GM21786 (cell line): ENCODE measurements around the gene MIEF1.
"Not testable (repeated sequence)": the region's sequence is repeated elsewhere in the genome, so short reads cannot be mapped to it uniquely, and the experiment has no call there.

Source experiments
- ATAC-seq: cut with Tn5 transposase; IDR thresholded peaks from one replicate; pipeline ENCODE4 v1.9.1; 2021; ENCODE audit not compliant: unreplicated experiment

The MIEF1 gene

DNA sequence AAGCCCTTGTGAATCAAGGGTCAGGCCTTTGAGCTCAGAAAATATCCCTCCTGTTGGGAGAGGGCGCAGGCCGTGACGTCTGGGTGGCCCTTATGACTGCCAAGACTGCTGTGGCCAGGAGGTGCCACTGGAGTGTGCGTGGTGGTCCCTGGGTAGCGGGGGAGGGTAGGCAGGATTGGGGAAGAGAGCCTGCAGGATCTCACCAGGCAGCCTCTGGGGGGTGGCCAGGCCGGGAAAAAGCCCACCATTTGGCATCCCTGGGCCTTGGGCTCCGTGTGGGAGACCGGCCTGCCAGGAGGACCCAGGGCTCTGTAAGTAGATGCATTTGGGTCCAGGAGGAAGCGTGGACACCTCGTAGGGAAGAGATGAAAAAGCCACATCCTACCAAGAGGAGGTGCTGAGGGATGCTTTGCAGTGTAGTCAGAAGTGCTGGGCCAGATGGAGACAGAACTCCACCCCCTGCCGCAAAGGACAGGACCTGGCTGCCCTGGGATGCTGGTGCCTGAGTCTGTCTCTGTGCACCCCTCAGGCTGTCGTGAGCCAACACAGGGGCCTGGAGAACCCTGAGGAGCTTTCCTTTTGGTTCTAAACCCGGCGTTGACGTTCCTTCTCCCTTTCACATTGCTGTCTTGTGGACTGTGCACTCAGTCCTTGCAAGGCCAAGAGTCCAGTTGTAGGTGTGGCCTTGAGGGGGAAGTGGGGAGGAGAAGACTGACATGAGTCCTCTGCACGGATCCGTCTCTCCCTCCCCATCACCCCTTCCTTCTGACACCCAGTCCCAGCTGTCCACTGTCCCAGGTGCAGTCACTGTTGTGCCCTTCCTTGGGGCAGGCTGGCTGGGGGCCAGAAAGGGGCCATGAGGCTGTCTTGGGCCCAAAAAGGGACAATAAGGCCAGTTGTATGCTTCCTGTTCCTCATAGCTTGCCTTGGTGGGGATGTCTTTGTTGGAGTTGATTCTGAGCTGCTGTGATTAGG is 12.7 kb upstream of the MIEF1 start:
- ATAC-seq: no peak

DNA sequence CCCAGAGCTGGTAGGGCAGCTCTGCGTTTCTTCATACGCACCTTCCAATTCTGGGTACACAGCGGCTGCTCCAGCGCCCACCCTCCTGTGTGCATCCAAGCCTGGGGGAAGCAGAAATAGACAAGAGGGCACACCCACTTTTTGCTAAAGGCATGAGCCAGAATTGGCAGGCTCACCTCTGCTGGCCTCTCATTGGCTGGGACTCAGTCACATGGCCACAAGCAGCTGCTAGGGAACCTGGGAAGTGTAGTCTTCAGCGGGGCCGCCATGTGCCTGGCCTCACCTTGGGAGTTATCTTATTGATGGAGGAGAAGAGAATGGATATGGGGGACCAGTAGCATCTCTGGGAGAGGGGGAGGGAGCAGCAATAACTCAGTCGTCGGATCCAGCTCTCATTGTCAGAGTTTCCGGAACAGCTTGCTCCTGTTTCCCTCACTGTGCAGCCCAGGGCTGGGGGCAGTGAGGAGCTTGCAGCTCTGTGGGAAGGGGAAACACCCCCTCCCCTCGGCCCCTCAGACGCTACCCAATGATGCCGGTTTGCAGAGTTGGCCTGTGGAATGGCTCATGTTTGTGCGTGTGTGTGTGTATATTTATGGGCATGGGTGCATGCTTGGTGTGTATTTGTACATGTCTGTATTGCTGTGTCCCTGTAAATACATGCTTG is 11.8 kb upstream of the MIEF1 start:
- ATAC-seq: no peak

DNA sequence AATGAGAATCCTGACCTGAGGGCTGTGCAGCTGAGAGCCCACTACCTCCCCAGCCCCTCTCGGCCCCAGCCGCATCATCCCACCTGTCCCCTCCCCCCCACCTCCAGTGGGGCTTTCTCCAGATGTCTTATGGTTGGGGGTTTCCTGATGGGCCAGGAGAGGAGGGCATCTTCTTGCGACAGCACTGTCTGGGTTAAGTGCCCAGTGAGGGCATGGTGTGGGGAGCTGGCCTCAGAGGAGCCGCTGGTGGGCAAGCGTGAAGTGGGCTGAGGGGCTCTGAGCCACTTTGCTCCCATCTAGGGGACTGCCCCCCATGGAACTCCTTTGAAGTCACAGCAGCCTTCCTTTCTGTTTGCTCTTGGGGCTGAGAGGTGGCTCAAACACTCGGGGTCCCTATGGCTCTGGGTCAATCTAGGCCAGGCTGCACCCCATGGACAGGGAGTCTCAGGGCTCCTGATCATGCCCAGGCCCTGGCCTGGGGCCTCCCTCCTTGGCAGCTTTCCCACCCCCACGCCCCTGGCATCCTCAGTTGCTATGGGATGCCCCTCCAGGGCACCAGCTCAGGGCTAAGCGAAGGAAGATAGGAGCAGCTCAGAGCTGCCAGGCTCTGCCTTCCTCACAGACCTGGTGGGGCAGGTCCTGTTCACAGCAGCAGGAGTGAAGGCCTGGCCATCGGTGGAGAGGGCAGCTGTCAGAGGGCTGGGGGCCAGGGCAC is 11.0 kb upstream of the MIEF1 start:
- ATAC-seq: no peak

DNA sequence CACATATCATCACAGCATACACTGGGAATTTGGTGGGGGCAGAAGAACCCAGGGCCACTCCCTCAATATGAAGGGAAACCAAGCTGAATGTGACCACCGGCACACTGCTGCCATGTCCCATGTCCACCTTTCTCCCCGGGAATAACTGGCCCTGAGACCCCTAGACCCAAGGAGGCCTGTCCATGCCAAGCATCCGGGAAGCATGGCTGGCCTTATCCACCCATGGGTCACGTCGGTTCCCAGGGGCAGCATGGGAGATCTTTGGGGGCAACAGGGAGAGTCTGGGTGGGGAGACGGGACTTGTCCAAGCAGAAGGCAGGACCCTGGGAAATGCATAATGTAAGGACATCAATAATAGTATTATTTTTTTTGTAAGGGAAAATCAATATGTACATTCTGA is 10.4 kb upstream of the MIEF1 start:
- ATAC-seq: no peak

DNA sequence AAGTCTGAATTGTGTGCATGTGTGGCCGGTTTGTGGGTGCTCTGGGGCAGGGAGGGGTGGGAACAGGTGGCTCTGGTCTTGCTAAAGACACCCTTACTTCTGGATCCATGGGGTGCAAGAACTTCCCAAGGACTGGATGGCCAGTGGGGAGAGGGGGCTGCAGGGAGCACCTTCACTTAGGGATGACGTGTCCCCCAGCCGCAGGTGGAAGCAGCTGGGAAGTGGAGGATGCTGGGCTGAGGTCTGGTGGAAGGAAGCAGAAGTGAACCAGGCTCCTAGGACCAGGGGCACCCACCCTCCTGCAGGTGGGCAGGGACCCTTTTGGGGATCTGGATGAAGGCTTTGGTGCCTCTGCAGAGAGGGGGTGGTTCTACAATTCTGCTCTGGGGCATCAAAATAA is 9.9 kb upstream of the MIEF1 start:
- no peak for ATAC-seq

DNA sequence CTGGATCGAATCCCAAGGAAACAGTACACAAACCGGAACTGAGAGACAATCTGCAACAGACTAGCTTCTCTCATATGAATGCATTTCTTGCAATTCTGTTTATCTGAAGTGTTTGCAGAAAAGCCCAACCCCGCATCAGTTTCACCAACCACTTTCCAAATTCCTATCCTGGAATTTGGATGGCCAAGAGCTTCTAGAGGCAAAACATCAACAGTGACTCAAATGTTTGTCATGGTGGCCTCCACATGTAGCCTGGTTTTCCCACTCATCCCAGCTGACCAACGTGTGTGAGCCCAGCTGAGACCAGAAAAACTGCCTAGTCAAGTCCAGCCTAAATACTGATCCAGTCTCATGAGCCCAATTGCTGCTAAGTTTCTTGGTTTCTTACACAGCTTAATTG is 8.3 kb upstream of the MIEF1 start:
- ATAC-seq: no peak

DNA sequence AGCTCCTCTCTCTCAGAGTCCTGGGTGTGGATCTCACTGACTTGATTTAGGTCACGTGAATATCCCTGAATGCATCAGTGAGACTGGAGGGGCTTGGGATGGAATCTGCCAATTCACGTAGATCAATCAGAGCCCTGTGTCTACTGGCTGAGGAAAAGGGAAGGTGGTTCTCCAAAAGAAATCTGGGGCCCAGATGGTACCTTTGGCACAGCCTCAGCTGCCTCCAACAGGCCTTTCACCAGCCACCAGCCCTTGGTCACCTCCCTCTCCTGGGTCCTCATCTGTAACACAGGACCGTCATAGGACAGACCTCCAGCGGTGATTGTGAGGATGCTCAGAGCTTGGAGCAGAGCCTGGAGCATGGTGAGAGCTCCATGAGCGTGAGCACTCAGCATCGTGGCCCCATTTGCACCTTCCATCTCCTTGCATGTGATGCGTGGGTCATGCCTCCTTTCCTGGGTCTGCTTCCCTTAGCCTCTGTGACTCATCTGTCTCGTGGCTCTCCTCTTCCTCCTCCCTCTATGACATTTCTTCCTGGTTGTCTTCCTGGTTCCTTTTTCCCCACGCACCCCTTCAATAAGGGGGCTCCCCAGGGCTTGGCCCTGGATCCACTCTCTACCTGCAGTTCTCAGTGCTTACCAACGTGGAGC is 7.5 kb upstream of the MIEF1 start:
- no peak for ATAC-seq

DNA sequence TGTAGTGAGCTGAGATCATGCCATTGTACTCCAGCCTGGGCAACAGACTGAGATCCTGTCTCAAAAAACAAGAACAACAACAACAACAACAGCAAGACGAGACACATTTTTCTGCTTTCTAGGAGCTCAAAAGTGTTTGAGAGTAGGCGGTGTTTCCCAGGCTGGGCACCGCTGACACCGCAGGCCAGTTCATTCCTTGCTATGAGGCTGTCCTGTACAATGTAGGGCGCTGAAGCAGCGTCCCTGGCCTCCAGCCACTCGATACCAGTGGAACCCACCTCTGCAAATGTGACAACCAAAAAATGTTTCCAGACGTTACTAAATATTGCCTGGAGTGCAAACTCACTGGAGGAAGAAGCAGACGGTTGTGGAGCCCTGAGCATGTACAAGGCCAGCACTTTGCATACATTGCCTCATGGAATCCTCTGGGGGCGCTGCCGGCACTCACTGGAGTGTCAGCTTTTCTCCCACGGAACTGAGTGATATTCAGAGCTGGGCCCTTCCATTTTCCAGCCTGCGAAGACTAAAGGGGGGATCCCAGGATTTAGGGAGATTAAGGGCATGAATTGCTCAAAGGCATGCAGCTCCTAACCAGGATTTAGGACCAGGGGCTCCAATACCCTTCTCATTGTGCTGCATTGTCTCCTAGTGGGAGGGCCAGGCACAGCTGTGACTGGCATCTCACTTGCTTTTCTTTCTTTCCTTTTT is 5.8 kb upstream of the MIEF1 start:
- no peak for ATAC-seq

DNA sequence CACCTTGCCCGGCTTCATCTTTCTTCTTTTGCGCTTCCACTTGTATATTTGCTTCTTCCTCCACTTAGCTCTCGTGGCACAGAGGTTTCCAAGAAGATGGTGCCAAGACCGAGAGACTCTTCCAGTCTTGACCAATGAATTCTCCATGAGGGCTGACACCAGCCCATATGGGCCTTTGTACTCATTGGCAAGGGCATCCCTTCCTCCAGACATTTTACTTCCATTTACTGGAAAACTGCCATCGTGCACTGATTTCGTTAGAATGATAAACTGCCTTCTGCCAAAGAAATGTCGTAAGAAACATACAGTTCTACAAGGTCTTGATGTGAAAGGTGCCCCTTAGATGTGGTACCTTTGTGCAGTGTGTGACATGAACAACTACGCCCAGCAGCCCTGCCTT is 4.7 kb upstream of the MIEF1 start:
- no peak for ATAC-seq

DNA sequence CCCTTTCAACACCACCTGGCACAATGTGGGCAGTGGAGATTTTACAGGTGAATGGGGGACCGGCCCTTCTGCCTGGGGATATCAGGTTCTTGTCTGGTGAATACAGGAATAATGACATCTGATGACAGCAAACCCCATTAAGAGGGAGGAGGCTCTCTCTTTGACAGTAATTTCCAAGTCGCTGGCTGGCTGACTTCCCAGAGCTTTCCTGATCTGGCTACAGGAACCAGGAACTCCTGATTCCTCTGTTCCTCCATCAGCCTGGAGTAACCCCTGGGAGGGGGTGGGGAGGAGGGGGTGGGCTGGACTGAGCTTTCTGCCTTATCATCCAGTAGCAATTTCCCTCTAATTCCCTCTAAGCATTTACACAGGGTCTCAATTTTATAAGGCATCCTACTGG is 3.7 kb upstream of the MIEF1 start:
- no peak for ATAC-seq

DNA sequence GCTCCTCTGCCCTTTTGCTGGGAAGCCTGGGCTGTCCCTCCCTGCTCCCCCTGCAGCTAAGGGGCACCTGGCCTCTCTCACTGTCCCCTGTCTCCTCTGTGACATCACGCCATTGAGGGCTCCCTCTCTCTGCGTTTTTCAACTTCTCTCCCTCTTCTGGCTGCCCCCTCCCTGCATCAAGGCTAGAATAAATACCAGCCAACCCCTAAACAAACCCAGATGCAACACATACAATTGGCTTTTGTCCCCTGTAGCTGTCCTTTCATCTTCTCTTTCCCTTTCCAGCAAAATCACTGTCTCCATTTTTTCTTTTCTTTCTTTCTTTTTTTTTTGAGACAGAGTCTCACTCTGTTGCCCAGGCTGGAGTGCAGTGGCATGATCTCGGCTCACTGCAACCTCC is 3.3 kb upstream of the MIEF1 start:
- ATAC-seq: no peak

DNA sequence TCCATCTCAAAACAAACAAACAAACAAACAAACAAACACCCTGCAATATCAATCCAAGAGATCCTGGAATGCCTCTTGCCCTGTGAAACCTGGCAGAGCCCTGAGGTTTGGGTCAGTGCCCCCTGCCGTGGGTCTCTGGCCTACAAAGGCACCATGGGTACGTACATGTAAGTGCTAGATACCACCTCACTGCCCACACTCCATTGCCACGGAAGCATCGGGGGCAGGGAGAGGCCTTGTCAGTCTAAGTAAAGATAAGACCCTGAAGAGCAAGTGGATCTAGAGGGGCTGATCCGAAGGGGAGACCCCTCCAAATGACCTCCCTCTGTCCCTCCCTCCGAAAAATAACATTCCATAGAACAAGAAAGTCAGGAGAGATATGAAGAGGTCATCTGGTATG is 2.0 kb upstream of the MIEF1 start:
- no peak for ATAC-seq

DNA sequence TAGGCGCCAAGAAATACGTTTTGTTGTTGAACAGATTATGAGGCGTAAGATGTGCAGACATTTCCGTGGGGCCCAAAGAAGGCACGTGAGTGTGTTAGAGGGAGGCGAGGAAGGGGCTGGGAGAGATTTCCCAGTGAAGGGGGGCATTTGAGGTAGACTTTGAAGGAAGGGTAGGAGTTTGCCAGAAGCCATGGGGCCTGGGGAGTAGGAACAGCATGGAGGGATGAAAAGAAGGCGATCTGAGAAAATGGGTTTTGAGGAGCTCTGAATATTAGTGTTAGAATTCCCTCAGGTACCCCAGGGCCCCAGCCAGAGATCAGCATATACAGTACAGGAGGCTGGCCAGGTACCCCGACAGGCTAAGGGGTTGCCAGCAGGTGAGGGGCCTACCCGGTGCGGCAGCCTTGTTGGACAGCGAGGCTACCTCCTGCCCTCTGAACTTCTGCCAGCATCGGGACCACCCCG is 414 bp upstream of the MIEF1 start:
- no peak for ATAC-seq

DNA sequence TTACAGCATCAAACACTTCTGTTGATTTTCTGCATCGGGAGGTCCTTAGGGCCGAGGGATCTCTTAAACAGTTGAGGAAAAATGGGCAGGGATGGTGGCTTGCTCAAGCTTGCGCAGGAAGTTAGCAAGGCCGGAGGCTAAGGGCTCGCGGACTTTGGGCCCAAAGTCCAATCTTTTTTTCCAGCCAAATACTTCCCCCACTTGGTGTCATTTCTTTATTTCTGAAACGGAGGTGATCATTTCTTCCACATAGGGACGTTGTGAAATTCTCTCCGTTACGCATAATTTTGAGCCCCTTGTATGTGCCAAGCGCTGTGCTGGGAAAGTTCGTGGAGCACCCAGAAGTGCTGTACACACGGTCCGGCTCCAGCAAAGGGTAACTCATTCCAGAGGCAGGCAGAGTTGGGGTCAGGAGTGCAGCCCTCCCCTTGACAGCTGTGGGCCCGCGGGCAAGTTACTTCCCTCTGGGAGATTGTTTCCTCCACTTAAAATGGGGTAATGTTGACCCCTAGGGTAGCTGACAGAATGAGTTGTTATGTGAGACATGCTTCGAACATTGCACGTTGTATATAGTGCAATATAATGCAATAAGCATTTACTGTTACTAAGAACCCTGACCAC is 809 bp downstream of the MIEF1 start:
- ATAC-seq: no peak

DNA sequence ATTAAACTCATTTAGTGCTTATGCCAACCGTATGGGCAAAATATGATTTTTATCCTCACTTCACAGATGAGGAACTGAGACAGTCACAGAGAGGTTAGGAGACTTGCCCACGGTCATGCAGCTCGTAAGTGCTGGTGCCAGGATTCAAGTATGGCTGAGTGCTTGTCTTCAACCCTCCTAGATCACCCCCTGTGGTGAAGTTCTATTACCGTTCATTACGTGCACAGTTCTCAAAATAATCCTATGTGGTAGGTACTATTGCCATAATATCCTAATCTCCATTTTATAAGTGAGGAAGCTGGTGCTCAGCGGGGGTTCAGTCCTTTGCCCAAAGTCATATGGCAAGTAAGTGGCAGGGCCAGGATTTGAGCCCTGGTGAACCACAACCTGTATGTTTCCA is 1.5 kb downstream of the MIEF1 start:
- ATAC-seq: no peak

DNA sequence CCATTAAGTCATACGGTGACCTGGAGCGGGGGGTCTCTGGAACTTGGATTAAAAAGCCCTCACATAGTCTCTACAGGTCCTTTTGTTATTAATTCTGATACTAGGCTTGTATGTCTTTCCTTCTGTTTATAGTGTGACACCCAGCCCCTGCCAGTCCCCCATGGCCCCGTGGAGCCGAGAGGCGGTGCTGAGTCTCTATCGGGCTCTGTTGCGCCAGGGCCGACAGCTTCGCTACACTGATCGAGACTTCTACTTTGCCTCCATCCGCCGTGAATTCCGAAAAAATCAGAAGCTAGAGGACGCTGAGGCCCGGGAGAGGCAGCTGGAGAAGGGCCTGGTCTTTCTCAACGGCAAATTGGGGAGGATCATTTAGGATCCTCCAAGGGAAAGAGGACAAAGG is 2.0 kb downstream of the MIEF1 start:
- no peak for ATAC-seq

DNA sequence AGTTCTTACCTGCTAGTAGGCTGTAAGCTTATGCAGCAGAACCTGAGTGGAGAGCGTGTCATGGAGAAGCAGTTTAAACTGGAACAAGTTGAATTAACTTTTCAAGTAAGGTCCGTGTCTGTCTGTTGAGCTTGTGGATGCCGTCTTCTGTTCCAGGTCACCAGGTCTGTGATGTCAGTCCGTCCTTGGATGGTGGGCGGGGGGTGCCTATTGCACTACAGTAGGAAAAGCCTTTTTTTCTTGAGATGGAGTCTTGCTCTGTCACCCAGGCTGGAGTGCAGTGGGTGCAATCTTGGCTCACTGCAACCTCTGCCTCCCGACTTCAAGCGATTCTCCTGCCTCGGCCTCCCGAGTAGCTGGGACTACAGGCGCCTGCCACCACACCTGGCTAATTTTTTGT is 4.9 kb downstream of the MIEF1 start:
- ATAC-seq: not testable (repeated sequence)

DNA sequence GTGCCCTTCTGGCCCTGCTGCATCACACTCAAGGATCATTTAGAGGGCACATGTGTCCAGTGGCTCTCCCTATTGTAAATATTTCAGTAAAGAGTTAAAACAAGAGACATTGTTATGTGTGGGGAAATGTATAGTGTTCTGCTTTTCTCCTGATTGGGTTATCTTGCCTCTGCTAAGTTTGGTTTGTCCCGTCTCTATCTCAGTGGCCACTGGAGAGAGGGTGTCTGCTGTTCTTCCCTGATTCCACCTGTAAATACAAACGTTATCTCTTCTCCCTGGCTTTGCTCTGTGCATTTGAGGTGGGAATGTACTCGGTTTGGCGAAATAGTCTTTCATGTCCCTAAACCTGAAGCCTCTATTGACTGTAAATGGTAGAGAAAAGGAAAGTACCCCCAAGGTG is 6.3 kb downstream of the MIEF1 start:
- no peak for ATAC-seq

DNA sequence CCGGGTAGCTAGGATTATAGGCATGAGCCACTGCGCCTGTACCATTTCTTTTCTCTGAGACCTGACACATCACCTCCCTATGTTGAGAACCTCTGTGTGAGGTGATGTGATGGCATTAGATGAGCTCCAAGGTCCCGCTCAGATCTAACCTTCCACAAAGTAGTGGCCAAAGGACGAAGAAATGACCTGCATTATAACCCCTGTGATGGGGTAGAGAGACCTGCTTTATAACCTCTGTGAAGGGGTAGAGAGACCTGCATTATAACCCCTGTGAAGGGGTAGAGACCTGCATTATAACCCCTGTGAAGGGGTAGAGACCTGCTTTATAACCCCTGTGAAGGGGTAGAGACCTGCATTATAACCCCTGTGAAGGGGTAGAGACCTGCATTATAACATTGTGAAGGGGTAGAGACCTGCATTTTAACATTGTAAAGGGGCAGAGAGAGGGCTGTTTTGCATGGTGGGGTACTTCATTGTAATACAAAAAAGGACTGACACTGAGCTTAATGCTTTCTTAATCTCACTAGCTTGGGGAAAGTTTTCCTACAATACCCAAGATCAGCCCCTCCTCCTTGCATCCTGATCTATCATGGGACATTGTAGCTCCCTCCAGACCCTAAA is 8.5 kb downstream of the MIEF1 start:
- ATAC-seq: no peak

DNA sequence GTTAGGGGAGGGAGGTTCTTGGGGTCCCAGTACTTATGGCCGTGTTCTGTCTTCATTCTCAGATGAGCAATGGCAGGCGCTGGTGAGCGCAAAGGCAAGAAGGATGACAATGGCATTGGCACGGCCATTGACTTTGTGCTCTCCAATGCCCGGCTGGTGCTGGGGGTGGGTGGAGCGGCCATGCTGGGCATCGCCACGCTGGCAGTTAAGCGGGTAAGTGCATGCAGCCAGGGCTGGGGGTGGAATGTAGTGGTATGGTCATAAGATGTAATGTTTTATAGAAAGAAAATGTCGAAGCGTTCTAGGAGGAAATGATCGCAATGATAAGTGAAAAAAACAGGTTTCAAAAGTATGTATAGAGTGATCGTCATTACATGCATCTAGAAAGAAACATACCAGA is 9.1 kb downstream of the MIEF1 start:
- ATAC-seq: no peak
